ENCODE results near the gene MLLT10.
A peak's percentile ranks its signal among the peaks of the same experiment; 100 is the strongest.

The MLLT10 gene

GRCh38 chr10:21693418-21693817, 159.4 kb downstream of the MLLT10 start:
- TF ChIP-seq CREB5 (CRISPR knock-in tag; IDR thresholded peaks at IDR 0.05; ENCODE audit: low read depth) (no peak), GLIS3 (CRISPR knock-in tag; IDR thresholded peaks at IDR 0.05) (no peak), CSRNP3 (CRISPR knock-in tag; IDR thresholded peaks at IDR 0.05) (no peak), ISL1 (CRISPR knock-in tag; IDR thresholded peaks at IDR 0.05) (no peak), ZNF70 (CRISPR knock-in tag; IDR thresholded peaks at IDR 0.05) (no peak), CSDC2 (CRISPR knock-in tag; IDR thresholded peaks at IDR 0.05) (no peak), ZFP30 (CRISPR knock-in tag; IDR thresholded peaks at IDR 0.05) (no peak), ESRRG (CRISPR knock-in tag; IDR thresholded peaks at IDR 0.05) (no peak), BACH2 (CRISPR knock-in tag; IDR thresholded peaks at IDR 0.05; ENCODE audit: borderline replicate concordance) (no peak), ZNF8 (CRISPR knock-in tag; IDR thresholded peaks at IDR 0.05) (no peak)
- no peak for ATAC-seq

GRCh38 chr10:21694631-21695030, 160.6 kb downstream of the MLLT10 start:
- peak; percentile 62 for ATAC-seq
- no peak for TF ChIP-seq ARNTL (CRISPR knock-in tag; IDR thresholded peaks at IDR 0.05; ENCODE audit: borderline replicate concordance, low read depth)
- TF ChIP-seq ZFP30 (CRISPR knock-in tag; IDR thresholded peaks at IDR 0.05), result no peak
- TF ChIP-seq ZFP3 (CRISPR knock-in tag; IDR thresholded peaks at IDR 0.05), result no peak
- TF ChIP-seq ISL1 (CRISPR knock-in tag; IDR thresholded peaks at IDR 0.05), result 0 out of 2 replicates have a peak, but pooled peaks have one; percentile 25
- TF ChIP-seq CREB5 (CRISPR knock-in tag; IDR thresholded peaks at IDR 0.05; ENCODE audit: low read depth), result no peak
- TF ChIP-seq ZNF8 (CRISPR knock-in tag; IDR thresholded peaks at IDR 0.05), result no peak
- TF ChIP-seq TOX (CRISPR knock-in tag; IDR thresholded peaks at IDR 0.05; ENCODE audit: borderline replicate concordance), result peak; percentile 42; the same call in 1 of the 2 replicates
- TF ChIP-seq RARB (CRISPR knock-in tag; IDR thresholded peaks at IDR 0.05), result no peak
- no peak for TF ChIP-seq OSR1 (CRISPR knock-in tag; IDR thresholded peaks at IDR 0.05)
- TF ChIP-seq BACH2 (CRISPR knock-in tag; IDR thresholded peaks at IDR 0.05; ENCODE audit: borderline replicate concordance), result no peak
- no peak for TF ChIP-seq ZNF565 (CRISPR knock-in tag; conservative IDR thresholded peaks at IDR 0.05; ENCODE audit: low read depth)

GRCh38 chr10:21696302-21696701, 162.3 kb downstream of the MLLT10 start:
- ATAC-seq, result no peak
- TF ChIP-seq SNAI2 (CRISPR knock-in tag; IDR thresholded peaks at IDR 0.05) (no peak), CSRNP3 (CRISPR knock-in tag; IDR thresholded peaks at IDR 0.05) (no peak), ZNF70 (CRISPR knock-in tag; IDR thresholded peaks at IDR 0.05) (no peak), PATZ1 (CRISPR knock-in tag; IDR thresholded peaks at IDR 0.05; ENCODE audit: borderline replicate concordance) (no peak), ISL1 (CRISPR knock-in tag; IDR thresholded peaks at IDR 0.05) (no peak), TOX (CRISPR knock-in tag; IDR thresholded peaks at IDR 0.05; ENCODE audit: borderline replicate concordance) (no peak), RARB (CRISPR knock-in tag; IDR thresholded peaks at IDR 0.05) (no peak), TSHZ2 (CRISPR knock-in tag; IDR thresholded peaks at IDR 0.05) (no peak), OSR1 (CRISPR knock-in tag; IDR thresholded peaks at IDR 0.05) (no peak), CSDC2 (CRISPR knock-in tag; IDR thresholded peaks at IDR 0.05) (no peak), ZFP3 (CRISPR knock-in tag; IDR thresholded peaks at IDR 0.05) (no peak), POU6F1 (CRISPR knock-in tag; IDR thresholded peaks at IDR 0.05; ENCODE audit: borderline replicate concordance, low read depth) (no peak), ARNTL (CRISPR knock-in tag; IDR thresholded peaks at IDR 0.05; ENCODE audit: borderline replicate concordance, low read depth) (no peak), ZFP30 (CRISPR knock-in tag; IDR thresholded peaks at IDR 0.05) (no peak), ZC3H10 (CRISPR knock-in tag; IDR thresholded peaks at IDR 0.05) (no peak), PPARA (CRISPR knock-in tag; IDR thresholded peaks at IDR 0.05; ENCODE audit: borderline replicate concordance) (no peak), ZNF8 (CRISPR knock-in tag; IDR thresholded peaks at IDR 0.05) (no peak), CREB5 (CRISPR knock-in tag; IDR thresholded peaks at IDR 0.05; ENCODE audit: low read depth) (no peak), ZNF565 (CRISPR knock-in tag; conservative IDR thresholded peaks at IDR 0.05; ENCODE audit: low read depth) (no peak)
